Cardiac fibroblast (primary cell): ENCODE results near the gene KAZALD1.
"Not testable (repeated sequence)": the region's sequence is repeated elsewhere in the genome, so short reads cannot be mapped to it uniquely, and the experiment has no call there.

ENCODE experiments used
- DNase-seq, 2 donors: peaks; one replicate each; pipeline versions ENCODE4 v3.0.0 to v3.0.0-alpha.2; 2010; ENCODE audit warnings: low read depth in 2 of 2
- H3K4me3 ChIP-seq, 2 donors: replicated peaks in 1 of 2; 1 replicate in 1 of 2; 2 replicates in 1 of 2; pipeline ENCODE4 v1.5.1; 2011; ENCODE audit warnings: low read depth in 2 of 2, low read length in 2 of 2, mild to moderate bottlenecking in 2 of 2, moderate library complexity in 1 of 2
- CTCF ChIP-seq: IDR thresholded peaks from one replicate; pipeline ENCODE4 v1.5.1; 2011; ENCODE audit warnings: low read depth, mild to moderate bottlenecking, low read length, inconsistent platforms

The KAZALD1 gene

GRCh38 chr10:101031128-101031795, 30.5 kb upstream of the KAZALD1 start, which contains the start of the genes PDZD7 and SFXN3:
PDZD7 (minus strand) TSS chr10:101031129; CDS start chr10:101030219, 910 bp downstream.
SFXN3 (plus strand) TSS chr10:101031234; CDS start chr10:101034695, 3,461 bp downstream.
- TF ChIP-seq CTCF, result no peak
- peak; percentile 95 to 97 for DNase-seq
- H3K4me3 ChIP-seq, result peak within 1 kb of the TSS; percentile 61 to 77

- peak; percentile 1 for TF ChIP-seq CTCF
- peak overlapping the region; percentile 61 to 77 for H3K4me3 ChIP-seq
- DNase-seq, result peak; percentile 67 to 79
Observed at GRCh38 chr10:101031796-101032636, 29.8 kb upstream of the KAZALD1 start.

- peak; percentile 87 to 90 for DNase-seq
- peak overlapping the region; percentile 61 to 77 for H3K4me3 ChIP-seq
Observed at GRCh38 chr10:101032637-101033224, 29.1 kb upstream of the KAZALD1 start.

GRCh38 chr10:101033276-101033675, 28.5 kb upstream of the KAZALD1 start:
- no peak for TF ChIP-seq CTCF
- H3K4me3 ChIP-seq, result peak overlapping the region; percentile 61 to 77
- DNase-seq, result no peak

More at GRCh38 chr10:101032637-101033224, 29.1 kb upstream of the KAZALD1 start:
- TF ChIP-seq CTCF, result no peak

GRCh38 chr10:101034404-101034803, 27.4 kb upstream of the KAZALD1 start:
- not testable (repeated sequence) for DNase-seq, H3K4me3 ChIP-seq

- no peak overlapping the region for H3K4me3 ChIP-seq
- no peak for DNase-seq
- TF ChIP-seq CTCF, result no peak
Observed at GRCh38 chr10:101035314-101035713, 26.5 kb upstream of the KAZALD1 start.
